Measurements from ENCODE around the gene SNX9. TPM values are rescaled to one million over a fixed set of nuclear protein-coding genes. Genes with fewer than 3 reads are reported as not detected.
"Not testable (repeated sequence)": the region's sequence is repeated elsewhere in the genome, so short reads cannot be mapped to it uniquely, and the experiment has no call there.

SNX9 gene
- total RNA-seq, 1 experiment from 2014 or later: 35.3 TPM

DNA sequence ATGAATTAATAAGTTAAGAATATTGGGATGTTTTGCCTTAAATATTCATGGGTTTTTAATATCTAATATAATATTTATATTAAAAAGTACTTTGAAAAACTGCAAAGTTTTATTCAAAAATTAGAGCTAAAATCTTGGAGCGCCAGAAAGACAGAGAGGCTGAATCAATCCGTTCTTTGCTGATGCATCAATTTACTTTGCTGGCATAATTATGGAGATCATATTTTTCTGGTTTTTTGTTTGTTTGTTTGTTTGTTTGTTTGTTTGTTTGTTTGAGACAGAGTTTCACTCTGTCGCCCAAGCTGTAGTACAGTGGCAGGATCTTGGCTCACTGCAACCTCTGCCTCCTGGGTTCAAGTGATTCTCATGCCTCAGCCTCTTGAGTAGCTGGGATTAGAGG lies 149.1 kb downstream of the SNX9 start:
- not testable (repeated sequence) for DNase-seq (ENCODE audit: extremely low read depth, low read depth)

DNA sequence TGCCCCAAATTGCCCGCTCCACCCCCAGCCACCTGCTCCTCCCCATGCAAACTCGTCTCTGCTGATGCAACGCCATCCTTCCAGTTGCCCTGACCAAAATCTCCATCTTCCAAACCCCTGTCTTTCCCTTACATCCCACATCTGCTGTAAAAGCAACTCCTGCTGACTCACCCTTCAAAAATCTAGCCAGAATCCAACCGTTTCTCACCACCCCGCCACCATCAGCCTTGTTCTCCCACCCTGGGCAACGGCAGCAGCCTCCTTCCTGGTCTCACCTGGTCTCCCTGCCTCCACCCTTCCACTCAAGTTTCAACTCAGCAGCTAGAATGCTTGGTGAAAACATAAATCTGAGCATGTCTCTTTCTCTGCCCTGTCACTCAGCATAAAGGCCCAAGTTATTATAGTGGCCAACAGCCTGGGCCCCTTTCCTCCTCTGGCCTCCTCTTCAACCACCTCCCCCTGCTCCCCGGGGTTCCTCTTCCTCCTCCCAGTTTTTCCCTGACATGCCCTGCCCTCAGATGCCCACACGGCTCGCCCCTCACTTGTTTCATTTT lies 151.4 kb downstream of the SNX9 start:
- DNase-seq (ENCODE audit: extremely low read depth, low read depth): no peak

DNA sequence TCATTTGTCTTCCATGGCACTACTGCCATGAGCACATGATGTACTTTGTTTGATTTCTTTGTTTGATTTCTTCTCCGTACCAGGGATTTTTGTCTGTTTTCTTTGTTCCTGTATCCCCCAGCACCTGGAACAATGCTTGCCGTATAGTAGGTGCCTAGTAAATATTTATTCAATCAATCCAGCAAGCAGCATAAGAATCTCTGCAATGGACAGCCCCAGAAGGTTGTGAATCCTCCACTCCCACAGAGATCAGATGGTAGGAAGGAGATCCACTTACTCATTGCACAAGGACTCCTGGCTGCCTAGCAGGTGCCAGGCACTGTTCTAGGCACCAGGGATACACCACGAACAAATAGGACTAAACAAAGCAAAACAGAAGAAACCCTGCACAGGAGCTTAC lies 151.9 kb downstream of the SNX9 start:
- DNase-seq (ENCODE audit: extremely low read depth, low read depth): no peak

DNA sequence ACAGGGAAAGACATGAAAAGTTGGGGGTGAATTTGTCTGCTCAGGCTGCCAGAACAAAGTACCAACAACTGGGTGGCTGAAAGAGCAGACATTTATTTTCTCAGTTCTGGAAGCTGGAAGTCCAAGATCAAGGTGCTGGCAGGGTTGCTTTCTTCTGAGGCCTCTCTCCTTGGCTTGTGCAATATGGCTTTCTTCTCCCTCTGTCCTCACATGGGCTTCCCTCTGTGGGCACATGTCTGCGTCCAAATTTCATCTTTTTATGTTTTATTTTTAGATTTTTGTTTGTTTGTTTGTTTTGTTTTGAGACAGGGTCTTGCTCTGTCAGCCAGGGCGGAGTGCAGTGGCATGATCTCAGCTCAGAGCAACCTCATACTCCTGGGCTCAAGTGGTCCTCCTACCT lies 152.4 kb downstream of the SNX9 start:
- DNase-seq (ENCODE audit: extremely low read depth, low read depth): no peak

- DNase-seq (ENCODE audit: extremely low read depth, low read depth): no peak
Observed at GRCh38 chr6:157976345-157977175, 153.5 kb downstream of the SNX9 start.

DNA sequence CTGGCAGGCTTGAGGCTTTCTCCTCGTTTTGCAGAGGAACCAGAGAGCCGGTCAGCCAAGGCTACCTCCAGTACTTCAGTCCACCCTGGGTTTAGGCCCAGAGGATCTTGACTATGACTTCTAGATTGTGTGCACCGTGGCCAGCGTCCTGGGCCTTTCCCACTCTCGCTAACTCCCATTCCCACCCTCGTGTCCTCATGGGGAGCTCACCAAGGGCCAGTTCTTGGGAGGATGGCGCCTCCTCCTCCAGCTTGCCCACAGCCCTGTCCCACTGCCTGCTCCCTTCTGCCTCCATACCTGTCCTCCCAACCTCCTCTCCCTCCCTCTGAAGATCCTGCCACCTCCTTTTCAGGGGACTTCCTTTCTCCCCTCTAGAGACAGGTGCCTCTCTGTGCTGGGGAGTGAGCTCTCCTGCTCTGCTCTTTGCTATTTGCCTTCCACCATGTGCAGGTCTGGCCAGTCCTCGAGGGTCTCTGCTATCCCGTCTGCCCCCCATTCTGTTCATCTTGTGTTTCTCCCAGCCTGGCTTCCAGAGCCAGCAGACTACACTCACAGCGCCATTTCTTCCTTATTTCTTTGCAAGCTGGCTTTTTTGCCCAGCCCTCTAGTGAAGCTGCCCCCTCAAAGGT lies 154.2 kb downstream of the SNX9 start:
- no peak for DNase-seq (ENCODE audit: extremely low read depth, low read depth)

DNA sequence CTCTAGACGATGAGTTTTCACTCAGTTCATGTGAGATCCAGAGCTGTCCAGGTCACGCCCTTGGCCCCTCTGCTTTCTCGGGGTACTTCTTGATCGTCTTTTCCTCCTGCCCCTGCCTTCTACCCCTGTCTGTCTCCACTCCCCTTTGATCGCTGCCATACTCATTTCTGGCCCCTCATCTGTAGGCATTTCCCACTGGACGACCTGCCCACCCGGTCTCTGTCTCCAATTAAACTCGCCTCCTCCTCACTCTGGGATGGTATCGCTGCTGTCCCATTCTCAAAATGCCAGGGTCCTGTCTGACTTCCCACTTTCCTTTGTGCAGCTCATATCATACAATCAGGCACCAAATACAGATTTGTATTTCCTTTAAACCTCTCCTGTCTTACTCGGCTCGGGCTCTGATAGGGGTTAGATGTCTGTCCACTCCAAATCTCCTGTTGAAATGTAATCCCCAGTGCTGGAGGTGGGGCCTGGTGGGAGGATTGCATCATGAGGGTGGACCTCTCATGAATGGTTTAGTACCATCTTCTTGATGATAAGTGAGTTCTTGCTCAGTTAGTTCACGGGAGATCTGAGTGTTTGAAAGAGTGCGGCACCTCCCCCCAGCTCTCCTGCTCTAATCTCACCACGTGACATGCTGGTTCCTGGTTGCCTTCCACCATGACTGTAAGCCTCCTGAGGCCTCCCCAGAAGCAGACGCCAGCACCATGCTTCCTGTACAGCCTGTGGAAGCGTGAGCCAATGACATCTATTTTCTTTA lies 155.2 kb downstream of the SNX9 start:
- no peak for DNase-seq (ENCODE audit: extremely low read depth, low read depth)

GRCh38 chr6:157980288-157981131 lies 157.5 kb downstream of the SNX9 start:
- DNase-seq (ENCODE audit: extremely low read depth, low read depth): no peak

GRCh38 chr6:157981132-157981394 lies 158.0 kb downstream of the SNX9 start:
- DNase-seq (ENCODE audit: extremely low read depth, low read depth): no peak

- DNase-seq (ENCODE audit: extremely low read depth, low read depth): peak; percentile 37
Observed at GRCh38 chr6:157981395-157982101, 158.5 kb downstream of the SNX9 start, which contains the start of gene SYNJ2. SYNJ2 (plus strand) TSS chr6:157981863; CDS start chr6:157981962, 99 bp downstream.

- DNase-seq (ENCODE audit: extremely low read depth, low read depth): no peak
Observed at GRCh38 chr6:157982102-157982562, 159.1 kb downstream of the SNX9 start.

DNA sequence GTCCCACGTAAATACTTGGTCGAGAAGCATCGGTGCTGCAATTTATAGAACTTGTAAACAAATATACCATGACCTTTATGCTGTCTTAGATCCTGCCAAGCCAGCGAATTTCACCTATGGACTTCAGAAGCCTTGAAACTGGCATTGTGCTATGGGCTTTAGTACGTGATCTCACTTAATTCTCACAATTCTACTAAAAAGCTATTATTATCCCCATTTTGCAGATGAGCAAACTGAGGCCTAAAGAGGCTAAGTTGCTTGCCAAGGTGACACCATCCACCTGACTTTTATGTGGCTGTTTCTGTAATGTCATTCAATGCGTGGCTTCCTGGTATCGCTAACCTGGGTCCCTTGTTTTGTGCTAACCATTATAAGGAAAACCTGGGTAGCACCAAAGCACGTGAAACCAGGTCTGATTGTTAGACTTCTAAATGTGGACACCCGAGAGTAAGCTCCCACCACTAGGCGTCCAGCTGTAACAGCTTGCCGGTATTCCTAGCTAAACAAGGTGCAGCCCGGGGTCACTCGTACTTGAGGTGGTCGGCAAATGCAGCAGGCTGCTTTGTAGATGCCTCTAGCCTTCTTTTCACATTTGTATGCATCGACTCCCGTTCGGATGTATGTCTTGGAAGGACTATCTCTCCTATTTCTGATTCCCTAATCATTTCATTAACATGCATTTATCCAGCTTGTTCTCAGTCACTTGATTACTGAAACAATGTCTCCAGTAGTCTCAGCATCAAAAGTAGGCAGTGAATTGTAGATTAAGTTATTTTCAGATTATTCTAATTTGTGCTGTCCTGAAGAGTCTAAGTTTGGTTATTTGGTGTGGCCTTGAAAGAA lies 159.7 kb downstream of the SNX9 start:
- DNase-seq (ENCODE audit: extremely low read depth, low read depth): no peak

DNA sequence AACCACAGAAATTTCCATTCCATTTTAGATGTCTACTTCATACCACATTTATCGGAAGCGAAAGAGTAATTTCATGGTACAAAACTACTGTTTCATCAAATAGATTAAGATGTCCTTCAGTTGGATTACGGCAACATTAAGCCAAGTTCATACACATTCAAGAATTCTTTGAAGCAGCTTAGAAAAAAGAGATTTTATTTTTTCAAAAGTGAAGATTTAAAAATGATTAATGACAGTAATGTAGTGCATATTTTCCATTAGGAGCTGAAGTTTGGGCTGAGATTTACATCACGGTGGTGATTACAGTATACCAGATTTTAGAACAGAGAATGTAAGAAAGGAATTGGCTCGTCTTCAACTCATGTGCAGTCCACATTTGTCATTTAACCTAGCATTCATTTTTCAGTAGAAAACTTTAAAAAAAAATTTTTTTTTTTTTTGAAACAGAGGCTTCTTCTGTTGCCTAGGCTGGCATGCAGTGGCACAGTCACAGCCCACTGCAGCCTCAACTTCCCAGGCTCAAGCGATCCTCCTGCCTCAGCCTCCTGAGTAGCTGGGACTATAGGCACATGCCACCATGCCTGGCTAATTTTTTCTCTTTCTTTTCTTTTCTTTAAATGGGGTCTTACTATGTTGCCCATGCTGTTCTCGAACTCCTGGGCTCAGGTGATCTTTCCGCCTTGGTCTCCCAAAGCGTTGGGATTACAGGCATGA lies 160.5 kb downstream of the SNX9 start:
- no peak for DNase-seq (ENCODE audit: extremely low read depth, low read depth)

DNA sequence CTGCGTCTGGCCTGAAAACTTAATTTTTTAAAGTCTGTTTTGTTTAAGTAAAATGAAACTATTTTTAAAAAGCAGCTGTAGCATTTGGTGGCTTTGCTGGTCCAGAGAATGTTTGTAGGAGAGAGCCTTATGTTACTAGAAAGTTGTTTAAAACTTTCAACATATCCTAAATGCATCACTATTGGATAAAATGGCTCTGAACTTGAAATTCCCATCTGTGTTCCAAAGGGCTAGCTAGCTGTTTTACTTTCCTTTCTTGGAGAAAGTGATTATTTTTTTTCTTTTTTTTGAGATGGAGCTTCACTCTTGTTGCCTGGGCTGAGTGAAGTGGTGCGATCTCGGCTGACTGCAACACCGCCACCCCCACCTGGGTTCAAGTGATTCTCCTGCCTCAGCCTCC lies 161.1 kb downstream of the SNX9 start:
- no peak for DNase-seq (ENCODE audit: extremely low read depth, low read depth)

DNA sequence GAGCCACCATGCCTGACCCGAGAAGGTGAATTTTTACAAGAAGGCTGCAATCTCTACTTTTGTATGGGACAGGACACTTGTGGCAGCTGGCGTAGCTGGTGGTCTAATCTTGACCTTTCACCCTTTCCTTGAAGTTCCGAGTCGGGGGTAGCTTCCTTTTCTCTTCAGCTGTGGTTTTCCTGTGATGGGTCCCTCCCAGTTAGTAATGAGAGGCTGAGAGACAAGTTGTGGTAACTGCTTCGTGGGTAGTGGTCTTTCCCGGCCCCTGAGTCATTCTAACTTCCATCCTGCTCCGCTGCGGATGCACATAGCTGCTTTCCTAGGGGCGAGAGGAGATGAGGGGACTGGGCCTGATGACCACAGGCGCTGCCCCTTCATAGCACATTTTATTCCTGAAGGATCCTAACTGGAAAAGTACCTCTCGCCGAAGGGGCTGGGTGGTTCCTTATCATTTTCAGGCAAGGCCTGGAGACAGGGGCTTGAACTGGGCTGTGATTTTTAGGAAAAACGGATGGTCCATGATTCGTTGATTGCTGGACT lies 161.7 kb downstream of the SNX9 start:
- DNase-seq (ENCODE audit: extremely low read depth, low read depth): no peak

DNA sequence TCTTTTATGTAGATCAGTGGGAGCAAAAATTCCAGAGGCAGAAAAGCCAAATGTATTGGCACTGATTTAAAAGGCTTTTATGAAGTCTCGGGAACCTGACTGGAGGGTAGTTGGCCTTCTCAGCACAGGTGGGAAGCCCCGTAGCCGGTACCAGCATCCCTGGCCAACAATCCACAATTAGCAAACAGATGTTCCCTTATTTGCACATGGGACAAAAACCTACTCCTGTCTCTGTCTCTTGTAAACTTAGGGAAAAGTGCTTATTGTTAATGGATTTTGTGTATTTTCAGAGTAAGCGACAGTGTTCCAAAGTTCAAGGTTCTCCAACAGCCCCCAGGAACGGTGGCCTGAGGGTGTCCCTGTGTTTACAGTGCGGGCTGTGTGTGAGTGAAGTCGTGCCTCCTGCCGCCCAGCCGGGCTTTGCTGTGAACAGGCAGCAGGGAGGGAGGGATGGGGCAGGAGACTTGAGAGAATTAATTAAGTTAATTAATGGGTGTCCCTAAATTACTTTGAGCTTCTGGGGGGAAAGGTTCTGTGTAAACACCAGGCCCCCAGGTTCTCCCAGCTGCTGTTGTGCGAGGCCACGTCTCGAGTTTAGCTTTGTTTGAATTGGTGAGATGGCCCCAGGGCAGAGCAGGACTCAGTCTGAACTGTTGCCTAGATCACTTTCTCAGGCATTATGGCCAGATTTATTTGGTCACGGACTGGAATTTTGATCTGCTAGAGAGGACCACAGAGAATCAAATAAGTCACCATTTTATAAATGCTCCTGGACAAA lies 162.5 kb downstream of the SNX9 start:
- no peak for DNase-seq (ENCODE audit: extremely low read depth, low read depth)
